ENCODE data around the gene KIF17.
"Not testable (repeated sequence)": the region's sequence is repeated elsewhere in the genome, so short reads cannot be mapped to it uniquely, and the experiment has no call there.

KIF17 gene

DNA sequence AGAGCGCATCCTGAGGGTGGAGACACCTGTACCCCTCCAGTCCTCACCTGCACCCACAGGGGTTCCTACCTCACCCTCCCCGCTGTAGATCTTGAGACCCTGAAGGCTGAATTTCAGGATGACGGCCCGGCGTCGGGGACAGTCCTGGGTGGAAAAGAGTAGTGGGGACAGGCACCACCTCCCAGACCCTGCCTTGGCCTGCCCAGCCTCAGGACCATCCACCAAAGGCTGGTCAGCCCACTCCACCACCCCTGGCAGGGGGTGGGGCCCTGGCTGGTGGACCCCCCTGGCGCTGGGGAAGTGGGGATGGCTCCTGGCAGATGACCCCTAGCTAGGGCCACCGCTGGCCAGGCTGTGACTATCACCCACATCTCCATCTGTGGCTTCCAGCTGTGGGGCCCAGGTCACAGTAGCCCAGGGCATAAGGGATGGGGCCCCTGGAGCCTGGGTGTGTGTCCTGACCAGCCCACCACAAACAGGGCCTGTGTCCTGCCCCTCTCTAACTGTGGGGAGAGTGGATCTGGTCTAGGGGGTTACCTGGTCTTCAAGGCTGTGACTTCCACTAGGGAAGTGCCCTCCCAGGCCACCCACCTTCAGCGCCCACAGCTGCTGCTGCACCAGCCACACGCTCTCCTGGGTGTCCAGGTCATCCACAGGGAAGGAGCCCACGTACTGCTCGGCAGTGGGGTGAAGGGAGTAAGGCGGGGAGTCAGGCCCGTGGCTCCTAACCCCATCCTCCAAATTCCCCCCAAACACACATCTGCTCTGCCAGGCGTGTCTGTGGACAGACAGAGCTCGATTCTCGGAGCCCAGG, 9.3 kb upstream of the KIF17 start:
- DNase-seq: no peak

DNA sequence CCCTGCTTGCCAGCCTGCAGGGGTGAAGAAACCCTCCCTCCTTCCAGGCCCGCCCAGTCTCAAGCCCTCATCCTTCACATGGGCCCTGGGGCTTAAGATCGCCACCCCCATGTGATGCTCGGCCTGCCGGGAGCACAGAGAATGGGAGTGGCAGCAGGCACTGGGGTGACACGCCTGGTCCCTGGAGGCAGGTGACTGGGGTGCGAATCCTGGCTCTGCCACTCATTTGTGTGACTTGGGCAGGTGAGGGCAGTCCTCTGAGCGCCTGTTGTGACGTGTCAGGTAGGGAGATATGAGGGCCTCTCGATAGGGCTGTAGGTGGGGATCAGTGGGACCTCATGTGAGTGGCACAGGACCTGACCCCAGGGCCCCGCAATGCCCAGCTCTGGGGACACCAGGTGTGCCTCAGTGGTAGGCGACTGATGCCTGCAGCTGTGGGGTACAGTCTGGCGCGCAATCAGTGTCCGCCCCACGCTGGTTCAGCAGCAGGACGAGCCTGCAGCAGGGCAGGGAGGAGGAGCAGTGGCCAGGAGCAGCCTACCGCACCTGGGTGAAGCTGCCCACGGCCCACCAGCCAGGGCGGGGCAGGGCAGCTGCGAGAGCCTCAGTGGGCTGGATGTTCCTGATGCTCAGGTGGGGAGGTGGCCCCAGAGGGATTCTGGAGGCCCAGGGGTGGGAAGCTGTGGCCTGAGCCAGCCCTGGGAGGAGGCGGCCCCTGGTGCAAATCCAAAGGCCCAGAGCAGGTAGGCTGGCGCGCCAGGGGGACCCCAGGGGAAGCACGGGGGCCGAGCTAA, 8.5 kb upstream of the KIF17 start:
- no peak for DNase-seq

DNA sequence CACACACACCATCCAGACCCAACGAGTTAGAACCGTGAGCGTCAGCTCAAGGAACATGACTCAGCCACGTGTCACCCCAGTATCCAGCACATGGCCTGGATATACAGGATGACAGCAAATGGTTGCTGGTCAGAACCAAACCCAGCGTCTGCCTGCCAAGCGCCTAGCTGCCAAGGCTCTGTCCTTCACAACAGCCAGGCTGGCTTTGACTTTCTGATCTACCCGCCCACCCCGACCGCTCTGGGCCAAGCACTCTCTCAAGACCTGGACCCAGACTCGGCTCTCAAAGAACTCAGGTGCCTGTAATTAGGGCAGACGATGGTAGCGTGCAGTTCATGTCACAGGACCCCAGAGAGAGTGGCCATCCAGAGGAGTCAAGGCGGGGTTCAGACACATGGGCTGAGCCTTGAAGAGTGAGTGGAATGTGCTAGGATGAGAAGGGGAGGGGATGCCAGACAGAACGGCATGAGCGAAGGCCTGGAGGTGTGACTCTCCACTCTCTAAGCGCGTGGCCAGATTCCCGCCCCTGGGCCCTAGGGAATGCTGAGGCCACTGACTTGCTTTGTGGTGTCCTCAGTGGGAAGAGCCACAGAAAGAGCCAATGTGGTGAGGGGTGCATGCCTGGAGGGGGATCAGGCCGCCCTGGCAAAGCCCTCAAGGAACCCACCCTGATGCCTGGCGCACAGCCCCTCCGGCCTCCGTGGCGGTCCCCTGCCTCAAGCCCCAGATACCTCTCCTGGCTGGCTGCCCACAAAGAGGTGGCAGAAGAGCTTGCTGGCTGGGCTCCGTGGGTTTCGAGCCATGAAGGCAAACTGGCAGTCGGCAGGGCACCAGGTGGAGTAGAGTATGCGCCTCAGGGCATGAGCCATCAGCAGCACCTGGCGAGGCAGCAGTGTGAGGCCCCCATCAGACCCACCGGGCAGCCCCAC, 7.6 kb upstream of the KIF17 start:
- peak; percentile 92 for DNase-seq

DNA sequence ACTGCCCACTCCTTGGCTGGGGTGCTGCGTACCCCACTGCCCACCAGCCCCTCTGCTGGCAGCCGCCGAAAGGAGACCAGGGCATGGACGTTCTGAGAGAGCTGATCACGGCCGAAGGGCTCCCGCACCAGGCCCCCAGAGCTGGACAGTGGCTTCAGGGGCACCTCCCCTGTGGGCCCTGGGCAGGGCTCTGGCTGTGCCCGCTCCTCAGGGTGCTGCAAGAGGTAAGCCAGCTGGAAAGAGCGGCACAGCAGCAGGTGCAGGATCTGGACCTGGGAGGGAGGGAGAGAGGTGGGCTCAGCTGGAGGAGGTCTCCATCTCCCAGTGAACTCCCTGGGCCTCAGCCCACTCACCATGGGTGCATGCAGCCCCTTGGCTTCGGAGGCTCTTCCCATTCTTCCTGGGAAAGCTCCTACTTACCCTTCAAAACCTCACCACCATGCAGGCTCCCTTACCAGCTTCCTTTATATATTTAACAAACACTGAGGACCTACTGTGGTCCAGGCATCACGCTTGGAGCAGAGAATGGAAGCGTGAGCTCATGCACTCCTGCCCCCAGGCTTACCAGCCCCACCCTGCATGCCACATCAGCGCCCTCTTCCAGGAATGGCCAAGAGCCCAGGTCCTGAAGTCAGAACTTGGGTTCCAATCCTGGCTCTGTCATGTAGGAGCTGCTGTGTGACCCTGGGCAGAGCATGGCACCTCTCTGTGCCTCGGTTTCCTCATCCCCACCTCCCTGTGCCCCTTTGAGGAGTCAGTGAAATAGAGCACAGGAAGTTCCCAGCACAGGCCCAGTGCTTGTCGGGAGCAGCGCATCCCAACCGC, 6.8 kb upstream of the KIF17 start:
- no peak for DNase-seq

DNA sequence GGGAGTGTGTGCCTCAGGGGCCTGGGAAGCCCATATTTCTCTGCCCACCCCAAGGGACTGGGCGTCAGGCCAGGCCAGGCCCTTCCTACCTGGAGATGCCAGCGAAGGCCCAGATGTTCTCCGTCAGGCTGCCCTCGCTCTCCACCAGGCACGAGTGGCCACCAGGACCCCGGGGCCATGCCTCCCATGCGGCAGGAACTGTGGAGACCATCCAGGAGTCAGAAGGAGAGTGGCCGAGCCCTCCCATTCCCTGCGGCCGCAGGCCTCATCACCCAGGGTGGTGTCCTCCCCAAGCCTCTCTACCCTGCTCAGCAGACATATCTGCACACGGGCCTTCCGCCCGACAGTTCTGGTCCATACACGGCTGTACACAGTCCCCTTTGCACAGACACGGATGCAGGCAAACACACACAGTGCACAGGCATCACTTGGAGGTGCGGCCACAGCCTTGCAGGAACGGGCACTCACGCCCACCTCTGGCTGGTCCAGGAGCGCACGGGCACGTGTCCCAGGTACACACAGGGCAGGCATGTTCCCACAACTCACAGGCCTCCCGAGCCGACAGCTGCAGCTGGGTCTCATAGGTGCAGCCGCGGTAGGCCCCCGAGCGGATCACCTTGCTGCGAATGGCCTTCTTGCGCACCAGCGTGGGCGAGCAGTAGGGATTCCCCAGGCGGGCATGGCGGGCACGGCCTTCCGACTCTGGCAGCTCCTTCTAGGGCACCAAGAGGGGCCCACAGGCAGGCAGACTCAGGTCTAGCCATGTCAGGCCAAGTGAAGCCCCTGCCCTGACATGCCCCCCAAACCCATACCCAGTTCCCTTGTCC, 5.9 kb upstream of the KIF17 start:
- no peak for DNase-seq

DNA sequence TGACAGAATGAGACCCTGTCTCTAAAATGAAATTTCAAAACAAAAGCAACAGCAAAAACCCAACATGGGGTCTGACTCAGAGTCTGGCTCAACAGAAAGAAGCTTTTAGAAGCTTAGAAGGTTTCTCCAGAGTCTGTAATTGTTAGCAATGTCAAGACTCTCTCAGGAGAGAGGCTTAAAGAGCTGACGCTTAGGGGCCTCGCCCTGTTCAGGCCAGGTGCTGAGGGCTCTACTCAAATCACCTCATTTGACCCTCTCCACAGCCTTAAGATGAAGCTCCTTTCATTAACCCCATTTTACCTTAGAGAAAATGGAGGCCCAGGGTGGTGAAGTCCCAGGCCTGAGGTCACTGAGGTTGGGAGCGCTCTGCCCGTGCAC, 5.3 kb upstream of the KIF17 start:
- no peak for DNase-seq

DNA sequence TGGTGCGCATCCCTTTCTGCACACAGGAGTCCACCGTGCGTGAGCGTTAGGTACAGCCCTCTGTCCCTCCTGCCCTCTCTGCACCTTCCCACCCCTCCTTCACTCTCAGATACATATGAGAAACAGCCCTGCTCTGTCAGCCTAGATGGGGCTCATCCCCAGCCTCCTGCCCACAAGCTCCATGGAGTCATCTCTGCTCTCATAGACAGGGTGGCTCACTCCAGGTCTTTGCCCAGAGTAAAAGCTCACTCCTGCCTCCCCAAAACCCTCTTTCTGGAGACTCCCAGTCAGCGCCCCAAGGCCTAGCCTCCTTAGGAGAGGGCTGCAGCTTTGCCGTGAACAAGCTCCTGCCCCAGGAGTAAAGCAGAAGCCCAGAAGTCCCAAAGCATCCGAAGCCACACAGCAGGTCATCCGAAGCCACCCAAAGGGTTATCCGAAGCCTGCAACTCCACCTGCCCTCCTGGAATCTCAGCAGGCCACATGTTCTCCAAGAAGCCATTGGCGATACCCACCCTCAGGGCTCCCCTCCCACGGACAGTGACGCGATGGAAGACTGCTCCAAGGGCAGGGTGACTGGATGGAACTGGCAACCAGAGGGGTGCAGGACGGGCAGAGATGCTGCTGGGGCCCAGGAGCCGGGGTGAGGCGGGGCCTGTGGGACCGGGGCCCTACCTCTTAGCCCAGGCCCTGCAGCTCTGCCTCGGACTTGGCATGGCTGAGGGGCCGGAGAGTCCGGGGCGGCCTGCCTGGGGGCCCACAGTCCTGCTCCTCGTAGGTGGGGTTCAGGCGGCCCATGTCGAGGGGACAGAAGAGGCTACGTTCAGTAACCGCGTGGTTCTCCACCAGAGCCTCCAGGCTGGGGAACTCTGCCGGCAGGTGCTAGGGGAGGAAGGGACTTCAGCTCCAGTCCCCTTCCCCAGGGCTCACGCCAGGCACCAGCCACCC, 3.6 kb upstream of the KIF17 start:
- no peak for DNase-seq

DNA sequence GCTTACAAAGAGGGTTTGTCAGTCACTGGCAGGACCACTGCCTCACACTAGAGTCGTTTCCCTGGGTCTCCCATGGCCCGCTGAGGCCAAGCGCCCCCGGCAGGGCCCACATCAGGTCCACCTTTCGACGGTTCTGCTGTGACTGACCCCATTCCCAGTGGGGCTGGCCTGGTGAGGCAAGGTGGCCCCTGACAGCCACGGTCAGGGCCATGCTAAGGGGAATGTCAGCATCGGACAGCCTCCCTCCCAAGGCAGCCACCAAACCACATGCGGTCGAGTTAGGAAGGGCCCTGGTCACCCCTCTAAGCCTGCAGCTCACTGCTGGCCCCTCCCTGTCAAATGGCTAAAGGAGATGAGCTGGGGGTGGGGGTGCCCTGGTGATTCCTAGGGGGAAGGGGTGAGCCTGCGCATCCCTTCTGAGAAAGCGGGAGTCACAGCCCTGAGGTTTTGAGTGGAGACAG, 2.9 kb upstream of the KIF17 start:
- DNase-seq: no peak

DNA sequence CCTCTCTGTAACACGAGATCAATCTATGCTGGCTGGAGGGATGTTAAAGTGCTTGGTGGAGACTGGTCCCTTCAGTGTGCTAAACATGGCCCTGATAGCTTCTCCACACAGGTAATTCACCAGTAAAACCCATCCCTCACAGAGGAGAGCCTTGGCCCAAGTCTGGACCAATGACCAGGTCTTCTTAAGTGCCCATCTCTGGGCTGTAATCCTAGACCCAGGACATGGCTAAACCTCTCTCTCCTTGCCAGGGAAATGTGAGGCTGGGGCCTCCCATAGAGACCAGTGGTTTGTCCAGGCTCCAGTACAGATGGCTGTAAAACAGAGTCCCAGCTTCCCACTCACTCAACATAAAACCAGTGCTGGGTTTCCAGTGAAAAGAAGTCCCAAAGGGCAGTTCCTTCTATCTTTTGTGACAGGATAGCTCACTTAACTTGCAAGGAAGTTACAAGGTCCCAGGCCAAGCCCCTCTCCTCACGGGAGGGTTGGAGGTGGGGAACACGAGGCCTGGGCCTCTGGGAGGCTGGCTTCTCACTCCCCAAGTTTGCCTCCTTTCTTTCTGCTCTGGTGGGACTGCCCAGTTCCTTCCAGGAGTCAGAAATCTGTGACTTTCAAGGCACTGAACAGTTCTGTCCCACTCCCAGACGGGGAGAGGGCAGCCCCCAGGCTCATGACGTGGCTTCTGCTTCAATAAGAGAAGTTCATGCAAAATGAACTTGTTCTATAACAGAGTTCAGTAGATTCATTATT, 2.2 kb upstream of the KIF17 start:
- no peak for DNase-seq

DNA sequence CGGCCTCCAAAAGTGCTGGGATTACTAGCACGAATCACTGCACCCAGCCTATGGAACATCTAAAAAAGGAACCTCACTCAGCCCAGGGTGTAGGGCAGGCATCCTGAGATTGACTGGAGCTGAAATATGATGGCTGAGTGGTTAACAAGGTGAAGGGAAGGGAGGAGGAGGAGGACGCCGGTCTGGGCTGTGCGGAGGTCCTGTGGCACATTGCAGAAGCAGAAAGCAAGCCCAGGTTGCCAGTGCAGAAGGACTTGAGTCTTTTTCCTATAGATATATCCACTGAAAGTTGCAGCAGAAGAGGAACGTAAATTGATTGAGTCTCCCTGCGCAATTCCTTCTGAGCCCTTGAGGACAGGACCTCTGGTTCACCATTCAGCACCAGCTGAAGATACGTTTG, 1.5 kb upstream of the KIF17 start:
- no peak for DNase-seq

DNA sequence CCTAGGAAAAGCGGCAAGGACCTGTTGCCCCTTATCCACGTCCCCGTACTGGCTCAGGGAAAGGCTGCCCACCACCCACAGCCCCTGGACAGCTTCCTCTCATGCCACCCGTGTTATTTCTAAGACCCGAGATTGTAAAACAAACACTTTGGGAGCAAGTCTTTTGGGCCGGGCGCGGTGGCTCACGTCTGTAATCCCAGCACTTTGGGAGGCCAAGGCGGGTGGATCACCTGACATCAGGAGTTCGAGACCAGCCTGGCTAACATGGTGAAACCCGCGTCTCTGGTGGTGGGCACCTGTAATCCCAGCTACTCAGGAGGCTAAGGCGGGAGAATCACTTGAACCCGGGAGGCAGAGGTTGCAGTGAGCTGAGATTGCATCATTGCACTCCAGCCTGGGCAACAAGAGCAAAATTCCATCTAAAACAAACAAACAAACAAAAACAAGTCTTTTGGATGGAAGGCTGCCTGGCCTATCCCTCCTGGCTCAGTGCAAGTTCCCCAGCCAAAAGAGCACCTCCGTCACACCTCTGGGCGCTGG, 606 bp upstream of the KIF17 start:
- DNase-seq: not testable (repeated sequence)

DNA sequence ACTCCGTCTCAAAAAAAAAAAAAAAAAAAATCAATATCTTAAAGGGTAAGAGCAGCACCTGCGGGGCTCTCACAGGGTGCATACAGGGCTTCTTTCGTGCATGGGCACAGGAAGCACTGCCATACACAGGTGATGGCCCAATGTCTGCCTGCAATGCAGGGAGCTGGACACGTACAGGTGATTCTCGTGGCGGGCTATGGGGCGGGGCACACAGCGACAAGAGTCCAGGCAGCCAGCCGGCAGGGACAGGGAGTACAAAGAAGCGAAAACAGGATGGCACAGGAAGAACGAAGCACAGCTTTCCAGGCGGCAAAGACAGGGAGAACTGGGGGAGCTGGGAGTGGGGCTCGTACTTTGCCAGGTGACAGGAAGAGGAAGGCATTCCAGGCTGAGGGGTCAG, 1.6 kb downstream of the KIF17 start:
- no peak for DNase-seq

DNA sequence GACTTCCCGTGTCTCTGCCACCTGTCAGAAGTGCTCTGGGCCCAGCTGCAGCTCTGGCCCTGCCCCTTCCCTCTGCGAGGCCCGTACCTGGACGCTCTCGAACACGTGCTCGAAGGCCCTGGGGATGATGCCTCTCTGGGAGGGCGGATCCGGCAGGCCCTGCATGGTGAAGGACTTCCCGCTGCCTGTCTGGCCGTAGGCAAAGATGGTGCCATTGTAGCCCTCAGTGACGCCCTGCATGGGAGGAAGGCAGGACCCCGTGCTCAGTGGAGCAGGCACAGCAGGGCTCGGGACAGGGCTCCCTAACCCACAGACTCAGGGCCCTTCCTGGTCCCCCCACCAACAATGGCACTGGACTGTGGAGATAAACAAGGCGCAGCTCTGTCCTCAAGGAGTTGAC, 2.4 kb downstream of the KIF17 start:
- DNase-seq: no peak

DNA sequence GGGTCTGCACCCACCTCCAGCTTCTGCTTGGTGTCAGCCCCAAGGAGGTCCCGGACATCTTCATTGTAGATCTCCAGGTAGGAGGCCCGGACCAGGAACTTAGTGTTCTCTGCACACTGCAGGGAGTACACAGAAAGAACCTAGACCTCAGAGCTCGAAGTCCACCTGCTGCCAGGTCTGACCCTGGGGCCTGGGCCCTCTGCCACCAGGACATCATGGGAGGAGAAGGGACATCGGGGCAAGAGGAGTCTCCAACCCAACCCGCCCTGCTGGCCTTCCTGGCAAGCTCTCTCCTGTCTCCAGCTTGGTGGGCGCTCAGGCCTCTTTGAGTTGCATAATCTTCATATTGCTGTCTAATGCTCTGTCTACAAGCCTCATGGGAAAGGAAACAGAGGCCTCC, 4.4 kb downstream of the KIF17 start:
- DNase-seq: no peak

DNA sequence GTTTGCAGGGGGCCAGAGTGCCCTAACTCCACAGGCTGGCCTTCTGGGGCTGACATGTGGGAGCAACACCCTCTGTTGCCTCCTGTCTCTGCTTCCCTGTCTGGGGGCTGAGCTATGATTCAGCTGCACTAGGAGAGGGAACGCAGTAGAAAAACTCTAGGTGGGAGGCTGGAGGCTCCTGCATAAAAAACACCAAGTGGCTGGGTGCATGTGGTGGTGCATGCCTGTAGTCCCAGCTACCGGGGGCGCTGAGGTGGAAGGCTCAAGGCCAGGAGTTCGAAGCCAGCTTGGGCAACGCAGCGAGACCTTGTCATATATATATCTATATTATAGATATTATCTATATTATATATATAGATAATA, 5.6 kb downstream of the KIF17 start:
- no peak for DNase-seq

DNA sequence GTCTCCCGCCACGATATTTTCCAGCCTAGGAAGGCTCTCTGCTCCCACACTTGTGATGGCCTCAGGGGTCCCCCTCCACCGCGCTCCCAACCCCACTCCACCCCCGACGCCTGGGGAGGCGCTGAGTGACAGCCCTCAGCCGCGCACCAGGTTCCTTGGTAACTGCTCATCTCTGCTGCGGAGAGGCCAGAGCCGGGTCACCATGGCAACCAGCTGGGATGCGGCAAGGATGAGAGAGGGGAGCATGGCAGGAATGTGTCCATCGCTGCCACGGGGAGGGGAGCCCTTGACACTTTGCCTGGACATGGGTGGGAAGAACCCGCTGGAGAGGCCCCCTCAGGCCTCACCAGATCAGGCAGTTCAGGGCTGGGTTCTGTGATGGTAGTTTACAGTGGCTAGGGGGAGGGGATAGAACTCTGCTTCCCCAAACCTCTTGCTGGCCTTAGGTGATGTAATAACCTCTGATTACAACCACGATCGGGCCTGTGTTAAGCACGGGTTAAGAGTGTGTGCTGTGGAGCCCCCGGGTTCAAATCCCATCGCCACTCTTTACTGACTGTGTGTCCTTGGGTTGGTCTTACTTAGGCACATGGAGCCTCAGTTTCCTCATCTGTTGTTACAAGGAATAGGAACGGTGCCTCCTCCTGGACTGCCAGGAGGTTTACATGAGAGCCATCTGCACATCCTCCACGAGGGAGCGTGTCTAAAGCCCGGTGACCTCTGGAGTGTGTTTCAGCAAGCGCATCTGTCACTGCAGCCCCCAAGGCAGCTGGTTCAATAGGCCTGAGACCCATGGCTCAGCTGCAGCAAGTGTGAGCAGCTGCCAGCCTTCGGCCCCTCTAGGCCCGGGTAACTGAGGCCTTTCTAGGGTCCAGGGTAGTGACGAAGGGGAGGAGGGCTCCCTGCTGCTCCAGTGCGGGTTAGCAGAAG, 6.3 kb downstream of the KIF17 start:
- no peak for DNase-seq

DNA sequence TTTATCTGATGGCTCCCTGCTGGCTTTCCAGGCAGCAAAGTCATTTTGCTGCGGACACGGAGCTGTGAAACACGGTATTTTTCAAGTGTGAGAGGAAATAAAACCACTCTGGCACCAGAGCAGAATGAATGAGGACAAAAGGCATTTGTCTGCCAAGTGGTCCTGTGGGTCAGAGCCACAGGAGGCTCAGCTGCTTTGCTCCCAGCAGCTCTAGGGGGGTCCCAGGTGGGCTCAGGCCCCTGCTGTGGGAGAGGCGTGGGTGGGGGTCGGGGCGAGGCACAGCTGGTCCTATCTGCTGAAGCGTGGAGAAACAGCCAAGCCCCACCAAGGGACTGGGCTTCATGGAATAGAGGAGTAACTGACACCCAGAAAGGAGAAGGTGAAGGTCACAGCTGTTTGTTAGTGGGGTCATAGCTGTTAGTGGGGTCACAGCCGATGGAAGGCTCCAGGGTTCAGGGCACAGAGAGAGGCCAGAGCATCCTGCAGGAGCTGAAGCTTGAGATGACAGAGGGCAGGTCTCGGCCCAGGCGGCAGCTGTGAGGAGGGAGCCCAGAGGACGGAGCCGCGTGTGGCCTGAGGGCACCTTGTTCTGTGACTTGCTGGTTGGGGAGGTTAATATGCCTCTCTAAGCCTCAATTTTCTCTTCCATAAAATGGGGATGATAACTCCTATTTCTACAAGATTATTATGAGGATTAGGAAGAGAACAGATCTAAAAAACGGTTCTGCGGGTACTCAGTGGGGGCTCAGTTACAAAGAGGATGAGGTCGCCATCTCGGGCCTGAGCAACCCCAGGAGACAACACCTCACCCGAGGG, 7.1 kb downstream of the KIF17 start:
- DNase-seq: no peak

Data from RPMI8226 (cell line).